HG03439 (cell line): ENCODE data around the gene WNT1.

Experiments
- ATAC-seq: cut with Tn5 transposase; IDR thresholded peaks from one replicate; pipeline ENCODE4 v1.9.1; 2021; ENCODE audit warnings: mild to moderate bottlenecking, moderate library complexity; ENCODE audit not compliant: unreplicated experiment

Gene WNT1

DNA sequence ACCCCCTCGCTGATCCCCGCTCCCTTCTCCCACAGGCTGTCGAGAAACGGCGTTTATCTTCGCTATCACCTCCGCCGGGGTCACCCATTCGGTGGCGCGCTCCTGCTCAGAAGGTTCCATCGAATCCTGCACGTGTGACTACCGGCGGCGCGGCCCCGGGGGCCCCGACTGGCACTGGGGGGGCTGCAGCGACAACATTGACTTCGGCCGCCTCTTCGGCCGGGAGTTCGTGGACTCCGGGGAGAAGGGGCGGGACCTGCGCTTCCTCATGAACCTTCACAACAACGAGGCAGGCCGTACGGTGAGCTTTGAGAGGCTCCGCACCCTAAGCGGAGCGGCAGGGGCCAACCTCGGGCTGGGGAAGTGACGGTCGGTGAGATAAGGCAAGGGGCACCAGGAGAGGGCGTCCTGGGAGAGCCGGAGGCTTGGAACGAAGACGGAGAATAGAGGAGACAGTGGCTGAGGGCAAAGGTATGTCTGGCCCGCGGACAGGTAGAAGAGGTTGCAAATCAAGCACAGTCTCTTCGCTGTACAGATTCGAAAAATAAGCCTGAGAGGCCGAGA lies 2.3 kb downstream of the WNT1 start:
- no peak for ATAC-seq

DNA sequence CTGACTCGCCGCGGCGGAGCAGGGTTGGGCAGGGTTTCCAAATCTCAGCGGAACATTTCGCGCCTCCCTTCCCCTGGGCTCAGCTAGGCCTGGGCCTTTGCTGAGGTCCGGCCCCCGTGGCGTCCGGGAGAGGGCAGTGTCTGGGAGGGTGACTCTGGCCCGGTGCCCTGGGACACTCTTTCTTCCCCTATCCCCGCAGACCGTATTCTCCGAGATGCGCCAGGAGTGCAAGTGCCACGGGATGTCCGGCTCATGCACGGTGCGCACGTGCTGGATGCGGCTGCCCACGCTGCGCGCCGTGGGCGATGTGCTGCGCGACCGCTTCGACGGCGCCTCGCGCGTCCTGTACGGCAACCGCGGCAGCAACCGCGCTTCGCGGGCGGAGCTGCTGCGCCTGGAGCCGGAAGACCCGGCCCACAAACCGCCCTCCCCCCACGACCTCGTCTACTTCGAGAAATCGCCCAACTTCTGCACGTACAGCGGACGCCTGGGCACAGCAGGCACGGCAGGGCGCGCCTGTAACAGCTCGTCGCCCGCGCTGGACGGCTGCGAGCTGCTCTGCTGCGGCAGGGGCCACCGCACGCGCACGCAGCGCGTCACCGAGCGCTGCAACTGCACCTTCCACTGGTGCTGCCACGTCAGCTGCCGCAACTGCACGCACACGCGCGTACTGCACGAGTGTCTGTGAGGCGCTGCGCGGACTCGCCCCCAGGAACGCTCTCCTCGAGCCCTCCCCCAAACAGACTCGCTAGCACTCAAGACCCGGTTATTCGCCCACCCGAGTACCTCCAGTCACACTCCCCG lies 3.0 kb downstream of the WNT1 start:
- no peak for ATAC-seq

DNA sequence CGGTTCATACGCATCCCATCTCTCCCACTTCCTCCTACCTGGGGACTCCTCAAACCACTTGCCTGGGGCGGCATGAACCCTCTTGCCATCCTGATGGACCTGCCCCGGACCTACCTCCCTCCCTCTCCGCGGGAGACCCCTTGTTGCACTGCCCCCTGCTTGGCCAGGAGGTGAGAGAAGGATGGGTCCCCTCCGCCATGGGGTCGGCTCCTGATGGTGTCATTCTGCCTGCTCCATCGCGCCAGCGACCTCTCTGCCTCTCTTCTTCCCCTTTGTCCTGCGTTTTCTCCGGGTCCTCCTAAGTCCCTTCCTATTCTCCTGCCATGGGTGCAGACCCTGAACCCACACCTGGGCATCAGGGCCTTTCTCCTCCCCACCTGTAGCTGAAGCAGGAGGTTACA lies 3.6 kb downstream of the WNT1 start:
- no peak for ATAC-seq

DNA sequence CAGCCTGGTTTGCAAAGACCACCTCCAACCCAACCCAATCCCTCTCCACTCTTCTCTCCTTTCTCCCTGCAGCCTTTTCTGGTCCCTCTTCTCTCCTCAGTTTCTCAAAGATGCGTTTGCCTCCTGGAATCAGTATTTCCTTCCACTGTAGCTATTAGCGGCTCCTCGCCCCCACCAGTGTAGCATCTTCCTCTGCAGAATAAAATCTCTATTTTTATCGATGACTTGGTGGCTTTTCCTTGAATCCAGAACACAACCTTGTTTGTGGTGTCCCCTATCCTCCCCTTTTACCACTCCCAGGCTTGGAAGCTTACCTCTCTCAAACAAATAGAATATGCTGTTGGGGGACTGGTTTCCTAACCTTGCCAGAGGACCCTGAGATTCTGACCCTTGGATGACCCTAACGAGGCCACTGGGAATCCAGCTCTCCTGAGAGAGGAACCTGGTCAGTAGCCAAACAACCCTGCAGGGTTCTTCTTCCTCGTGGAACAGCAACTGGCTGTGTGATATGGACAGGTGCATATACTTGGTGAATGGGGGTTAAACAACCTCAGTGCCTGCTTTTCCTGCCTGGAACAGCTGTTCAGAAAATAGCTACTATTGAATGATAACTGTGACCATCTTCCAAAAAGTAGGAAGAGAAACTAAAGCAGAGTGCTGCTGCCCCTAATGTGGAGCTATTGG lies 4.4 kb downstream of the WNT1 start:
- no peak for ATAC-seq

DNA sequence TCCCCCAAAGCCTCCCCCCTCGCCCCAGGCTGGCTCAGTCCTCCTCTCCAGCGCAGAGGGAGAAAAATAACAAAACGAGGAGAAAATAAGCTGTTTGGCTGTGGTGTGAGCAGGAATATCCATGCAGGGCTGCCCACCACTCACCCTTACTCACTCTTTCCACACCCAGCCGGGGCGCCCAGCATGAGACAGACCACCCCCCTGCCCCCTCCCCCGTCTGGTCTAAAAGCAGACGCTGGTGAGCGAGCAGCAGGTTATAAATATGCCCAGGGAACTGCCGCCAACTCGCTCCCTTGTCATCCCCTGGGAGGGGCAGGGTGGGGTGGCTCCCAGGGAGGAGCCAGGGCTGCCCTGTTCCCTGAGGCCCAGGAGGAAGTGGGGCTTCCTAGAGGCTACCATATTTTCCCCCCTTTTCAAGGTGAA lies 7.4 kb downstream of the WNT1 start:
- ATAC-seq, result no peak

DNA sequence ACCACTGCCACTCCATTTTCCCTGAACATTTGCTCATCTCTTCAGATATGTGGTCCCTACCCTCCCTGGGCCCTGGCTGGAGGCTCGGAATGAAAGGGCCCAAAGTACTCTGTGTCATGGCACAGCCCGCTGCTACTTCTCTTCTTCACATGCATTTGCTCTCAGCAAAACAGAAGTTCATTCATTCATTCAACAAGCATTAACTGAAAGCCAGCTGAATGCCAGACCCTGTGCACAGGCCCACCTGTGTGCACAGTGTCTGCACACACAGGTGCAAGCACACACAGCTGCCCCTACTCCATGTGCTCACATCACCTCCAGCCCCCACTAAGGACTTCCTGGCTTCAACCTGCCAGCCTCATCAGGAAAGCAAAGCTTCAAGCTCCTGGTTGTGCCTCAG lies 7.8 kb downstream of the WNT1 start:
- no peak for ATAC-seq

DNA sequence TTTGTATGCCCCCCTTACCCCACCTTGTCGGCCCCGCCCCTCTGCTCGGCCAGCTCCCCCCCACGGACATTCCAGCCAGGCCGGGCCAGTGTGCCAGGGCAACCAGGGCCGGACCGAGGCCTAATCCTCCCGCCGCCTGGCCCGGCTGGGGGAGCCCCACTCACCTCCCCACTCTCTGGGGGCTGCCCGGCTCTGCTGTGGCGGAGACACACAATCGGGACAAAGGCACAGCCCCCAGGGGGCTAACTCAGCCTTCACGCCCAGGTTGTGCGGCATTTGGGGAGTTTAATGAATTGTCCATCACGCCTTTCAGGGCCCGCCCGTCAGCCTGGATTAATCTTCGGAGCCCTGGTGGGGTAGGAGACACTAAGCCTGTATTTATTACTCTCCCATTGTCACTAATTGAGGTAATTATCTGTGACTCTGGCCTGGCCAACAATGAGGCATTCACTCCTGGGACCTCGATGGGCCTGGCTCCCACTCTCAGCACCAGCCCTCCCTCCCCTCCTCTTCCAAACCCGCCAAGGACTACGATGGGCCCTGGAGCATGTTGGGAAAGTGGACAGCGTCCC lies 8.7 kb downstream of the WNT1 start:
- no peak for ATAC-seq

DNA sequence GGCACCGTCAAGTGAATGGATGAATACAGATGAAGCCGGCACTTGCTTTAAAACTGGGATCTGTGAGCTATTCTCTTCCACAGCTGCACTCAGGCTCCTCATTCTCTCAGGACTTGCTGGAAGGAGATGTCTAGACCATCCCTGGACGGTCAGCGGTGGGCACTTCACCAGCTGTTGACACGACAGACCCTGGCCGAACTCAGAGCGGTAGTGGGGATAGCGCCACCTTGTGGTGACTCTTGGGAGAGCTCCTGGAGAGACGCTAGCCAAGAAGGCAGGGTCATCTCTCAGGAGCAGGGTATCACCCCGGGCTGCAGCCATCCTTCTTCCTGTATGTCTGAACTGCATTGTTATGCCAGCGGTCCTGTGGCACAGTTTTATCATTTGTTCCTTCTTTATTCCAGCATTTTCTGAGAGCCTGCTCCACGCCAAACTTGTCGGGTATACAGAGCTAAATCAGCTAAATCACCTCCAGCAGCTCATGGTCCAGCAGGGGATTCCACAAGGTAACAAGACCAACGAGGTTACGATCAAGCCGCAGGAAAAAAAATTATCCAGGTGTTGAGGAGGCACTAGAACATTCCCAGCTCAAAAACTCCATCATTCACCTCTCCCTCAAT lies 10.0 kb downstream of the WNT1 start:
- no peak for ATAC-seq

DNA sequence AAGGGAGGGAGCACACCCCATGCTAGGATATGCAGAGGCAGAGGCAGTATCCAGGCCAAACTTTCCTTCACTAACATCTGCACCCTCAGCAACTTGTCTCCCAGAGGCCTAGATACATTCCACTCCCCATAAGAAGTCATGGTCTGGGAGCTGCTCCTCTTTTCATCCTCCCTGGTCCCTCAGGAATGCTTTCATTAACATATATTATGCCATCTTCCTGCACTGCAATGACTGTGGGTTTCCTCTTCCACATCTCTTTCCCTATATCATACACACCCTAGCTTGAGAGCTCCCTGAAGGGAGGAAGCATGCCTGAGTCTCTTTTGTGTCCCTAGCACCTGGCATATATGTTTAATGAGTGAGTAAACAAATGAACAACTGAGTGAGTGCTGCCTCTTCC lies 12.4 kb downstream of the WNT1 start:
- no peak for ATAC-seq

DNA sequence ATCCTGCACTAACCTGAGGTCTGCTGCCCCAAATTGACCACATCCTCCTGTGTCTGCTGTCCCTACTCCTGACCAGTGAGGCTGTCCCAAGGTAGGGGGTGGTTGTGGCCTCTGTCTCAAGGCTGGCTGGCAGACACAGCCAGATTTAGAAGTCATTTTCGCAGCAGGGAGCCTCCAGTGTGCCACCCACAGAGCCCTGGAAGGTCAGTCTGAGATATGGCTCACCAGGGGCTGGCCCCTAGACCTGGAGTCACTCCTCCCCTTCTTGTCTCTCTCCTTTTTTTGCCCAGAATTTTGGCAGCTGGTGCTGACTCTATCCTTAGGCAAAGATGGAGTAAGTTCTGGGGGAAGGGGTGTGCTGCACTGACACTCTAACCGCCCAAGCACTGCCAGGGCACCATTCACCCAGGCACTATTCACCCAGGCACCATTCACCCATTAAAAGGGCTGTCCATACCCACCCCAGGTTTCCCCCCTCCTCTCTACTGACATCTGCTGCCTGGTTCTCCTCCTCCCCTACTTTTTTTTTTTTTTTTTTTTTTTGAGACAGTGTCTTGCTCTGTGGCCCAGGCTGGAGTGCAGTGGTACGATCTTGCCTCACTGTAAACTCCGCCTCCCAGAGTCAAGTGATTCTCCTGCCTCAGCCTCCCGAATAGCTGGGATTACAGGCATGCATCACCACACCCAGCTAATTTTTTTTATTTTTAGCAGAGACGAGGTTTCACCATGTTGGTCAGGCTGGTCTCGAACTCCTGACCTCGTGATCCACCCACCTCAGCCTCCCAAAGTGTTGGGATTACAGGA lies 13.3 kb downstream of the WNT1 start:
- no peak for ATAC-seq

DNA sequence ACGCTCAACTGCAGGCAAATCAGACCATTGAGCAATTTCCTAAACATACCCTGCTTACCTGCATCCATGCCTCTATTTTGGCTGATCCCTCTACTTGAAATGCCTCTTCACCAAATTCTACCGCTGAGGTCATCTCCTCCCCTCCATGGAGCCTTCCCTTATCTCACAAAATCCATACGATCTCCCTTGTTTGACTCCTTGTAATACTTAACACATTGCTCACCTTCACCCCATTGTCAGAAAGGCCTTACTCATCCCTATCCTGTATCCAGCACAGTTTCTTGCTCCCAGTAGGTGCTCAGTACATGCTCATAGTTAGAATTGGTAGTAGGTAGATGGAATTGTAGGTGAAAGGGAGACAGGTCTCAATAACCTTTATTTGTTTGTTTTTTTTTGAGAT lies 15.7 kb downstream of the WNT1 start:
- ATAC-seq, result no peak

DNA sequence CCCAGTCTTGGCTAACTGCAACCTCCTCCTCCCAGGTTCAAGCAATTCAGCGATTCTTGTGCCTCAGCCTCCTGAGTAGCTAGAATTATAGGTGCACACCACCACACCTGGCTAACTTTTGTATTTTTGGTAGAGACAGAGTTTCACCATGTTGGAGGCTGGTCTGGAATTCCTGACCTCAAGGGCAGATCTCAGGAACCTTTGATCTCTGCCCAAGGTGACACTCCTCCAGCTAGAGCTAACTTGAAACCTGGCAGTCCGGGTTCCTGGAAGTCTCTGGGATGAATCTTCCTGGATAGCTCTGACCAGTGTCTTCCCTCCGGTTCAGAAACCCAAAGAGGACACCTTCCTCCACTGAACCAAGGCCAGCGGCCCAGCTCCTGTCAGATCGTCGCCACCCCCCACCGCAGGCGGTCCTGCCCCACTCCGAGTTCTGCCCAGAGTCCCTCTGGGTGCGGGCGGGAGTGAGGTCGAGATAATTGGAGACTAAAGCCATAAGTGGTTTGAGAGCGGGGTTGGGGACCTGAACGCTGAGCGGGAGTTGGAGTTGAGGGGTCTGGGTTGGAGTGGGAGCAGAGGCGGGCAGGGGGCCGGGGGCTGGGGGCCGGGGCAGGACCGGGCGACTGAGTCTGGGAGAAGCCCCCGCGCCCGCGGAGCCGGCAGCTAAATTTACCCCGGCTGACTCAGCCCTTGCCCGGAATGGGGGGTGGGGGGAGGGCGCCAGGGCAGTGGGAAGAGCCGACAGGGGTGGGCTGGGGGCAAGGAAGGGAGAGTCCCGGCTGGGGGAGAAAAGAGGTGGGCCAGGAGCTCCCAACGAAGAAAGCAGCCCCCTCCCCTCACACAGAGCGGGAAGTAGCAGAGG lies 16.3 kb downstream of the WNT1 start:
- ATAC-seq, result no peak

DNA sequence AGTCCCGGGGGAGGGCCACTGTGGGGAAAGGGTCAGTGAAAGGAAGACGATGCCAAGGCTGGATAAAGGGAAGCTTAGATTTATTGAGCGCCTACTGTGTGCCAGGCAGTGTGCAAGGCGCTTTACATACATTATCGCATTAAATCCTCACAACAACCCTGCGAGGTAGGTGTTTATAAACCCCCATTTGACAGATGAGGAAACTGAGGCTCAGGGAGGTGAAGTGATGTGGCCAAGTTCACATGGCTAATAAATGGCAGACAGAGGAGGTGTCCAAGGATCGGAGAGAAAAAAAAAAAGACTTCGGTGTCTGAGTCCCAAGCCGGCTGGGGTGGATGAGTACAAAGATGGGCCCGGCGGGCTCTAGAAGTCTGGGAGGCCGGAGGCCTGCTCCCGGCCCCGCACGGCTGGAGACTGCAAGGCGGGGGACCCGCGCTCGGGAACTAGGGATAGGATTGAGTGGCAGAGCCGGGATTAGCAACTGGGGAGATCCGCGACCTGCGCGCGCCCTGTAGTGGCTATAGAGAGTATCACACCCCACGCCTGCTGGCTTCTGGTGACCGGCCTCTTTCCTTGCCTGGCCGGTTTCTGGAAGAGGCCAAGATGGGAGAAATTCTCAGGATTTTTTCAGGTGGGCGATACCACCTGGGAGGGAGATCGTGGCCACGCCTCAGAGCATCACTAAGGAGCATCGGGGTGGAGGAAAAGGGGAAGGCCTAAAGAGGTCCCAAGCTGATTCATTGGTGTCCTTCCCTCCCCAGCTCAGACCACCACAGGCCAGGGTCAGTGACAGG lies 17.2 kb downstream of the WNT1 start:
- ATAC-seq, result no peak

DNA sequence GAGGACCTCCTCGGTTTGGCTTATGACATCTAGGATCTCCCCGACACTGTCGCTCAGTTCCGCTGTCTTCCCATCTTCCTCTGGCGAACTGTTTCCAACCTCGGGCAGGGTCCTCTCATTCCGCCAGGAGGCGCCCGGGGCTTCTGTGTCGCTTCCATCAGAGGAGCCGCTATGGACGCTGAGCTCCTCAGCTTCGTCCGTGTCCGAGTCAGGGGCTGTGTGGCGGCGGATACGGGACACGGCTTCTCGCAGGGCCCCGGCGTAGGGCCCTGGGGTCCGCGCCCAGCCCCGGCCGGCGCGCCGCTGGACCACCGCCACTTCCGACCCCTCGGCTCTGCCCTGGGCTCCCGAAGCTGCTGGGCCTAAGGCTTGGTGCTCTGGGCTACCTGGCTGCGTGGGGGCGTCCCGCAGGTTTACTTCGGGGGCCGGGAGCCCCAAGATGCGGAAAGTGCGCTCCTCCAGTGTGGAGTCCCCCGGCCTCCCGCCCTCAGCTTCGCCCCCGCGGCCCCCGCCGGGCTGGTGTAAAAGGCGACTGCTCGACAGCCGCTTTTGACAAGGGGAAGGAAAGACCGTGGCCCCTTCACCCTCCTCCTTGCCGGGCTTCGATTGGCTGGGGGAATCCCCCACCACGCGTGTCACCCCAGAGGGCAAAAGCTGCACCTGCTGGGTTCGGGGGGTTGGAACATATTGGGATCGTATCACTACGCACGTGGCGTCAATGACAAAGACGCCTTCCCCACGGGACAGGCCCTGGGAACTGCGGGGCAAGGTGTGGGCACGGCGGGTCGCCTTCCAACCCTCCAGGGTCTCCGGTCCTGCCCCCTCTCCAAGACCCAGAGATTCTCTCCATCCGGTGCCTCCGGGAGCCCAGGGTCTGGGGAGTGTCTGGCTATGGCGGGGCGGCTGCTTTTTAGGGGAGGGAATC lies 18.9 kb downstream of the WNT1 start:
- no peak for ATAC-seq

DNA sequence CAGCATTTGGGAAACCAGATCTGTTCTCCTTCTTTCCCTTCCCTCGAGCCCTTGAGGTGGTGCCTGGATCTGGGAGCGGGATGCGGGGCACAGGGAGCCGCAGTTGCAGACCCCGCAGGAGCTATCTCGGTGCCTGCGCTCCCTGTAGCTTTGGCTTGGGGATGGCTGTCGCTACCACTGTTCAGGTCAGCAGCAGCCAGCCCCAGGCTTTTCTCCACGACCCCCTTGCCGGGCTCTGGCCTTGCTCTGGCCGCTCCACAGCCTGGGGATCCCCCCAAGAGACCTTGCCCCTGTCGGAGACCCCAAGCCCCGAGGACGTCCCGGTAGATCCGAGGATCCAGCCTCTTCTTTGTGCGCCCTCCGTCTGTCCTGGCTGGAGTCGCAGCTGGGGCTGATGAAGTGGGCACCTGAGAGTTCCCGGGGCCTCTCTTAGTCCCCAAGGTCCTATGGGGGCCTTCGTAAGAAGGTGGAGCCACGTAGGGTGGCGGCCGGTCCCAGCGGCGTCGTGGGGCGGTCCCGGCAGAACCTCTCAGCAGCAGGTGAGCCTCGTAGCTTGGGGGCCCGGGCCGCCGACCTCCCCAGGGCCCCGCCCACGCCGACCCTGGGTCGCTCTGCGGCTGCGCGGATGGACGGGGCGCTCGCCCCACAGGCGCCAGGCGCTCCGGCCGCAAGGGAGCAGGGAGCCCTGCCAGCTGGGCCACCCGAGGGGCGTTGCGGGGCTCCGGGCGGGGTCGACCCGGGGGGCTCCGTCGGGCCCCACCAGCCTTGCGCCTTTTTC lies 19.8 kb downstream of the WNT1 start:
- ATAC-seq, result no peak

DNA sequence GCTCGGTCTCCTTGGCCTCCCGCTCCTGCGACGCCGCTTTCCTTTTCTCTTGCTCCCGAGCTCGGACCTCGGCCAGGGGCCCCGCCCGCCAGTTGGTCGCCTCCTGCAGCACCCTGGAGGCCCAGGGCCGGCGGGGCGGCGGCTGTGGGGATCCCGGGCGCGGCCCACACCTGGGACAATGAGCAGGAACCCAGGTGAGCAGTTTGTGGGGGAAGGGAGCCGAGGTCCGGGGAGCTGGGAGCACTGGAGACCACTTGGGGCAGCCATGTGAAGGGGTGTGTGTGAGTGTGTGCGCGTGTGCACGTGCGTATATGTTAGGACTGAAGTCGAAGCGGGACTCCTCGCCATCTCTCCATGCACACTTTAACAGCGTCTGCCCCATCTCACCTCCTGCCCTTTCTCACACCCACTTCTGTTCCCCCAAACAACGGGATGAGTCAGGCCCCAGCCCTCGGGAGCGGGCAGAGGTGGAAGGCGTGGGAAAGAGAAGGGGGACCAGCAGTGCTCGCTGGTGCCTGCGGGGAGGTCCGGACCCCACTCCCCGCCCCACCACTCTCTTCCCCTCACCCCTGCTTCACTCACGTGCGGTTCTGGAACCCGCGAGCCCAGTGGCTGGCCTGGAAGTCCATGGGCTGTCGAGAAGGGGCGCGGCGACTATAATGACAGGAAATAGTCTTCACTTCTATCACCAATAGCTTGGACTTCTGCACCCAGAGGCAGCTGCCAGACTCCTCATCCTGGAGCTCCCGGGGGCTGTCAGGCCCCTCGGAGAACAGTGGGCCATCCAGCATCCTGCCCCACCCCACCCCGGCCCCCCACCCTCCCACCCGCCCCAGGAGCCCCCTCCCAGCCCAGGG lies 20.6 kb downstream of the WNT1 start:
- no peak for ATAC-seq
